GM12873 (cell line): ENCODE measurements around the gene METTL2A.

ENCODE experiments used
- CTCF ChIP-seq: IDR thresholded peaks from 2 replicates; pipeline ENCODE4 v1.5.1; 2012; ENCODE audit warnings: low read depth, mild to moderate bottlenecking, moderate library complexity, low read length, control low read depth; ENCODE audit not compliant: insufficient read depth; ENCODE audit errors: missing control alignments

Gene METTL2A

GRCh38 chr17:62444063-62444462, 20.4 kb downstream of the METTL2A start:
- no peak for TF ChIP-seq CTCF

- TF ChIP-seq CTCF: no peak
Measured at GRCh38 chr17:62456016-62456415, 32.3 kb downstream of the METTL2A start.

GRCh38 chr17:62478424-62478879, 54.8 kb downstream of the METTL2A start, which contains the start of gene TLK2:
Gene TLK2 (plus strand): TSS chr17:62478825. CDS start chr17:62481126, 2,301 bp downstream.
- no peak for TF ChIP-seq CTCF
